Measurements from ENCODE around the gene SHB.

- TF ChIP-seq CTCF (IDR thresholded peaks at IDR 0.05) = no peak
- no peak for TF ChIP-seq EZH2phosphoT487 (IDR thresholded peaks at IDR 0.05)
- TF ChIP-seq EZH2 (IDR thresholded peaks at IDR 0.05) = no peak
Observed at GRCh38 chr9:37960631-37961030, 108.4 kb downstream of the SHB start.
